ENCODE data around the gene TOMM34. TPM values are rescaled to one million over a fixed set of nuclear protein-coding genes. Genes with fewer than 3 reads are reported as not detected.

TOMM34 gene
- total RNA-seq, 1 donor from 2014 or later, result 11.4 TPM

GRCh38 chr20:44918342-44918741, 41.9 kb downstream of the TOMM34 start:
- TF ChIP-seq CTCF (IDR thresholded peaks at IDR 0.05; ENCODE audit: borderline replicate concordance), result no peak
- intact Hi-C loops (cut with micrococcal nuclease), result no loop called here
- H3K4me1 ChIP-seq, result no peaks in the 10 kb centered on the region

GRCh38 chr20:44917399-44917798, 42.8 kb downstream of the TOMM34 start:
- DNase-seq, result no peak
- H3K27ac ChIP-seq (replicated peaks), result no peak overlapping the region
- no peak for TF ChIP-seq CTCF (IDR thresholded peaks at IDR 0.05; ENCODE audit: borderline replicate concordance)
- no peak overlapping the region for H3K4me3 ChIP-seq
- H3K9me3 ChIP-seq (replicated peaks), result no peaks in the 10 kb centered on the region
- peaks cover 4% of the 10 kb centered on the region for H3K36me3 ChIP-seq
- intact Hi-C loops (cut with micrococcal nuclease), result no loop called here
- no peaks in the 10 kb centered on the region for H3K27me3 ChIP-seq (ENCODE audit: low read depth)
- no peaks in the 10 kb centered on the region for H3K4me1 ChIP-seq

More at GRCh38 chr20:44918342-44918741, 41.9 kb downstream of the TOMM34 start:
- Histone ChIP-seq H3K4me3 (no peak overlapping the region), H3K9me3 (replicated peaks) (no peaks in the 10 kb centered on the region), H3K36me3 (peaks cover 4% of the 10 kb centered on the region), H3K27ac (replicated peaks) (no peak overlapping the region), H3K27me3 (ENCODE audit: low read depth) (no peaks in the 10 kb centered on the region)
- no peak for DNase-seq

- TF ChIP-seq CTCF (IDR thresholded peaks at IDR 0.05; ENCODE audit: borderline replicate concordance), result no peak
- Histone ChIP-seq H3K36me3 (peaks cover 4% of the 10 kb centered on the region), H3K27me3 (ENCODE audit: low read depth) (no peaks in the 10 kb centered on the region), H3K9me3 (replicated peaks) (no peaks in the 10 kb centered on the region), H3K4me1 (no peaks in the 10 kb centered on the region), H3K4me3 (no peak overlapping the region), H3K27ac (replicated peaks) (no peak overlapping the region)
- DNase-seq, result no peak
- intact Hi-C loops (cut with micrococcal nuclease), result no loop called here
Observed at GRCh38 chr20:44916586-44916985, 43.6 kb downstream of the TOMM34 start.

GRCh38 chr20:44914924-44915323, 45.3 kb downstream of the TOMM34 start:
- intact Hi-C loops (cut with micrococcal nuclease), result no loop called here
- Histone ChIP-seq H3K4me3 (no peak overlapping the region), H3K27me3 (ENCODE audit: low read depth) (no peaks in the 10 kb centered on the region), H3K4me1 (peaks cover 4% of the 10 kb centered on the region), H3K9me3 (replicated peaks) (no peaks in the 10 kb centered on the region), H3K27ac (replicated peaks) (no peak overlapping the region), H3K36me3 (peaks cover 4% of the 10 kb centered on the region)
- no peak for DNase-seq
- TF ChIP-seq CTCF (IDR thresholded peaks at IDR 0.05; ENCODE audit: borderline replicate concordance), result no peak

- H3K27ac ChIP-seq (replicated peaks), result no peak overlapping the region
- intact Hi-C loops (cut with micrococcal nuclease), result no loop called here
- H3K36me3 ChIP-seq, result peaks cover 12% of the 10 kb centered on the region
- H3K4me3 ChIP-seq, result no peak overlapping the region
- TF ChIP-seq CTCF (IDR thresholded peaks at IDR 0.05; ENCODE audit: borderline replicate concordance), result no peak
- H3K9me3 ChIP-seq (replicated peaks), result no peaks in the 10 kb centered on the region
- H3K4me1 ChIP-seq, result peaks cover 13% of the 10 kb centered on the region
- no peaks in the 10 kb centered on the region for H3K27me3 ChIP-seq (ENCODE audit: low read depth)
- DNase-seq, result no peak
Observed at GRCh38 chr20:44912189-44912588, 48.0 kb downstream of the TOMM34 start.
